Fibroblast of skin of right biceps (primary cell): Measurements from ENCODE around the gene AGPAT2.
A peak's percentile ranks its signal among the peaks of the same experiment; 100 is the strongest.
"Not testable (repeated sequence)": the region's sequence is repeated elsewhere in the genome, so short reads cannot be mapped to it uniquely, and the experiment has no call there.

Experiments used
- DNase-seq: peaks from one replicate; pipeline ENCODE4 v3.0.0-alpha.2; 2013

AGPAT2 gene

GRCh38 chr9:136720251-136720897 is 33.1 kb upstream of the AGPAT2 start:
- DNase-seq: peak; percentile 55

- DNase-seq: no peak
These were observed 32.1 kb upstream of the AGPAT2 start for GRCh38 chr9:136719195-136719880.

GRCh38 chr9:136718345-136719194 is 31.3 kb upstream of the AGPAT2 start:
- no peak for DNase-seq

- DNase-seq: no peak
These were observed 30.1 kb upstream of the AGPAT2 start for GRCh38 chr9:136717399-136717798.

- no peak for DNase-seq
These were observed 27.6 kb upstream of the AGPAT2 start for GRCh38 chr9:136714893-136715274.

GRCh38 chr9:136714096-136714892 is 27.0 kb upstream of the AGPAT2 start:
- no peak for DNase-seq

- DNase-seq: no peak
These were observed 26.3 kb upstream of the AGPAT2 start for GRCh38 chr9:136713550-136713949.

- DNase-seq: no peak
These were observed 25.7 kb upstream of the AGPAT2 start for GRCh38 chr9:136712690-136713544.

GRCh38 chr9:136711751-136712689 is 24.8 kb upstream of the AGPAT2 start, which contains the start of gene DIPK1B:
Gene DIPK1B (plus strand): TSS chr9:136712572. CDS start chr9:136712666, 94 bp downstream.
- no peak for DNase-seq

- DNase-seq: peak; percentile 46
These were observed 24.0 kb upstream of the AGPAT2 start for GRCh38 chr9:136711219-136711648.

GRCh38 chr9:136710543-136710942 is 23.3 kb upstream of the AGPAT2 start:
- no peak for DNase-seq

GRCh38 chr9:136709454-136710109 is 22.3 kb upstream of the AGPAT2 start:
- DNase-seq: no peak

- DNase-seq: no peak
These were observed 20.7 kb upstream of the AGPAT2 start for GRCh38 chr9:136707849-136708517.

GRCh38 chr9:136707011-136707410 is 19.8 kb upstream of the AGPAT2 start:
- DNase-seq: no peak

GRCh38 chr9:136705564-136705963 is 18.3 kb upstream of the AGPAT2 start:
- no peak for DNase-seq

- not testable (repeated sequence) for DNase-seq
These were observed 17.5 kb upstream of the AGPAT2 start for GRCh38 chr9:136704741-136705140.

- no peak for DNase-seq
These were observed 16.1 kb upstream of the AGPAT2 start for GRCh38 chr9:136703276-136703860.

GRCh38 chr9:136701668-136702053 is 14.4 kb upstream of the AGPAT2 start:
- DNase-seq: no peak
